HG02623 (cell line): ENCODE measurements around the gene SECISBP2L.
"Not testable (repeated sequence)": the region's sequence is repeated elsewhere in the genome, so short reads cannot be mapped to it uniquely, and the experiment has no call there.

Experiments
- ATAC-seq: cut with Tn5 transposase; IDR thresholded peaks from one replicate; pipeline ENCODE4 v1.9.1; 2021; ENCODE audit warnings: moderate library complexity; ENCODE audit not compliant: unreplicated experiment

SECISBP2L gene

DNA sequence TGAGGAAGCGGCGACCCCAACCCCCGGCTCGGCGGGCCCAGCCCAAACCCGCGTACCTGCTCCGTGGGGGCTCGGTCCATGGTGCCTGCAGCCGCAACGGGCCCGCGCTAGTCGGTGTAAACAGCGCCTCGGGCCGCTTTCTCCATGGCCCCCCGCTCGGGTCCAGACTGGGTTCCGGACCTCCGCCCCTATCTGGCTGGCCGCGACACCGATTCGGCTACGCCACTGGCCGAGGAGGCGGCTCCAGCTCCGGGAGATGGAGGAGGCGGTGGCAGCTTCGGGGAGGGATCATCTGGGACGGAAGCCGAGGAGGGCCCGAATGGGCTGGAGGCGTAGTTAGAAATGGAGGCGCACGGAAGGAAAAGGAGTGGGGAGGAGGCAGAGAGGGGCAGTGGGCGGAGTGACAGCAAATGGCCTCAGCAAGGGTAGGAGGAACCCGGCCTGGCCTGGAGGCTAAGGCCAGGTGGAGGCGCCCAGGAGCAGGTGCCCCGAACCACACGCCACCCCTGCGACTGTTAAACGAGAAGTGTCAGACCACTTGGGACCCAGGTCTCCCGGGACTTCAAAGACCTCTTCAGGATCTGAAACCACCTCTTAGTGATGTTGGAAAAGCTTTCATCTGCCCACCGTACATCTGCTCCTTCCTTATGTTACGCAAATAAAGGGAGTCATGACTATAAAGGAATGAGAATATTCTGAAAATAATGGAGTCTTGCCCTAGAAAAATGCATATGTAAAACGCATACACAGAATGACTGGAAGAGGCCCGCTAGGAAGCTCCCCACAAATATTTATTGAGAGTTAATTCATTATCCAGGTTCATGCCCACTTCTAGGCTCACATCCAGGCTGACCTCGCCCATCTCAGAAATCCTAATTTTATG is at the start of gene SECISBP2L:
Gene SECISBP2L, minus strand, starts transcription at position 227 of the 883 bp plus-strand sequence. Its CDS starts 147 bp downstream, at position 80.
- ATAC-seq, result peak; percentile 93

DNA sequence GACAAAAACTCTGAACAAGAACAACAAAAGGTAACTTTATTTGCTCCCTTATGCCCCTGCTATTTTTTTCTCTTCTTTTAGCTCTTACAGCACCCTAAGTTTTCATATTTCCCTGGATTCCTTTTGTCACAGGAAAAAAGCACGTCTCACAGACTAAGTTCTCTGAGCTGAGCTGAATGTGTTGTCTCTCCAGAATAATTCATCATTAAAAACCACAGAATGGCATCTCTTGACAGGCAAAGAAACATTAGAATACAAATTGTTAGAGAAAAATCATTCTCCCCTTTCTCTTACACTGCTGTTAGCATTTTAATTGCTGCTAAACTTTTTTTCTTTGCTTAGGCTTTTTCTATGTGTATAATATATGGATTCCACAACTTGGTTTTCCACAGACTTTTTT is 48.7 kb upstream of the SECISBP2L start:
- ATAC-seq, result no peak

DNA sequence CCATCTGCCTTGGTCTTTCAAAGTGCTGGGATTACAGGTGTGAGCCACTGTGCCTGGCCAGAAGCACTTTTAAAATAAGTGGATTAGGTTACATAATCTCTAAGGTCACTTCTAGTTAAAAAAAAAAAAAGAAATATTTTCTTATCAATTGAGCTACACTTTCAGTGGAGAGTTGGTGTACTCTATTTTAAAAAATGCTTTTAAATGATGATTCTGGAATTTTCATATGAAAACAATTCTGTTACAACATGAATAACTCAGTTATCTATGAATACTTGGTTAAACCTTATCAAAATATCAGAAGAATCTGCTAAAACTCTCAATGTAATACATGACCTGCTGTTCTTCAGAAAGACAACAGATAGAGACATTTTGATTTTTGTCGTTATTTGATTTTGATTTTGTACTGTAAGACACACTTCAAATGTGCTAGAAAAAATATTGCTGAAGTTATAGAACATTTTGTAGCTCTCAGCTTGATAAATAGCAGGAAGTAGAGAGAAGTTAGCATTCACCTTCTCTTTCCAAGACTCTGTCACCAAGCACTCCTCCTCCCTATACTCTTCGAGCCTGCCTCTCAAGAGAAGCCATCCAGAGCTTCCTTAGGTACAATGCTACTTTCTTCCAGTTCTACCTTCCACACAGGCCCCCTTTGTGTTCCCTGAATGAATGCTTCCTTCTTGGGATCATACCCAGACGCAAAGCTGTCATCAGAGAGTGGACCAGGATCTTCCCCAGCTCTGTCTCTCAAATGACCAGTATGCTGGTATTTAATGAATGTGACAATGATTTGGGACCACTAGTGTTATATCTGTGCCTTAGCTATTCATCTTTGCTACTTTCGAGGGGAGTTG is 47.2 kb upstream of the SECISBP2L start:
- ATAC-seq, result no peak

- no peak for ATAC-seq
Measured at GRCh38 chr15:49088996-49089395, 42.8 kb upstream of the SECISBP2L start.

- no peak for ATAC-seq
Measured at GRCh38 chr15:49085696-49086459, 39.6 kb upstream of the SECISBP2L start.

- no peak for ATAC-seq
Measured at GRCh38 chr15:49084285-49084570, 38.0 kb upstream of the SECISBP2L start.

DNA sequence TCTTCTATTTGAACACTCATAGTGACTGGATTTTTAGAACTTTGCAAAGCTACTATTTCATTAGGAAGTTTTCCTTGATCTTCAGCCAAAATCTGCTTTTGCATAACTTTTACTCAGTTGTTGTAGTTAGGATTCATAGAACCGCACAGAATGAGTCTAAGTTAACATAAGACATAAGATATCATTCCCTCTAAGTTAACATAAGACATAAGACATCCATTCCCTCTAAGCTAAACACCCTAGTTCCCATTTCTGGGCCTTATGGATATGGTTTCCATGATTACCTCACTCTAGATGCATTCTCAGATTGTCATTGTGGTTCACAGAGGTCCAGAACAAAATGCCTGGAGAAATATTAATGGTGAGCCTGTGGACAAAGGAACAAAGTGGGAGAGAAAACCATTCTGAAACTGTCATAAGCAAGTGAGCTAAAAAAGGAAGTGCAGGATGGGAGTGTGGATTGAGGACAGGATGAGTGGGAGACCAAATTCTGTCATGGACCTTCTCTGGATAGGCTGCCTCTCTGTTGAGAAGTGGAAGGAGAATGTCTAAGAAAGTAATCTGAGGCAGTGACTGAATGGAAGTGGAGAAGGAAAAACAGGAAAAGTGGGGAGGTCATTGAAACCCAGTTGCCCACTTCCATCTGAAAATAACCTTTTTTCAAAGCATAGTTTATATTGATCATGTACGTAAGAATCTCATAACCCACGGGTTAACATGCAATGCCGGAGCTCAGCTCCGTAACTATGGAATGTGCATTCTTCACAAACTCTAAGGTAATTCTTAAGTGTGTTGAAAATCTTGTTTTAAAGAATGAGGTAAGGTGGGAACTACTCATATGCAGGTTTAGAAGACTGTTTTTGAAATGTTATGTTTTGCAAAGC is 37.4 kb upstream of the SECISBP2L start:
- no peak for ATAC-seq

GRCh38 chr15:49082960-49083359 is 36.7 kb upstream of the SECISBP2L start:
- ATAC-seq, result no peak

DNA sequence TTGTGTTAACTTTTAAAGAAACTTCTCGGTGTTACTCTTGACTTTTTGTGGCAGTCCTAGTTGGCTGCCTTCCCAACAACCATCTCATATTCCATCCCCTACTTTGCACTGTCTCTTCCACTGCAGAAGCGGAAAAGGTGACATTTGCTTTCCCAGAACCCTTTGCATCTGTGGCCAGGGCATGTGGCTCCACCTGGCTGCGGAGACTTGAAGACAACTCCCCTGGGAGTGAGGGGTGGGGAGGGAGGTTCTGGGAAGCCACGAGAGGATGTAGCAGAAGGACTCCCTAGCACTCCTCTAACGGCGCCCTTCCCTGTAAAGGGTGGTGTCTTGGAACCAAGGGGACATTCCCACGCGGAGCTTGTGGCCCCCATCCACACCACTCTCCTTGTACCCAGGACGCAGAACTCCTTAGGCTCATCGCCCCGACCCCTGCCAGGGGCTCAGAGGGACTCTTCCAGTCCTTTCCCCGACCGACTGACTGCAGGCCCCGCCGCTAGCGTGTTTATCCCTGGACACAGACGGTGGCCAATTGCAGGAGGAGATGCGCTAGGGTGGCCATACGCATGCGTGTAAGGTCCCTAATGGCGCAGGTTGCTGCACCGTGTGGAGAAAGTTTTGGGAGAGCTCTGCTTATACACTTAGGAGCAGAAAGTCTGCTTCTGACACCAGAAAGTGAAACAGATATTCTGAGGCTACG is 33.2 kb upstream of the SECISBP2L start:
- ATAC-seq, result no peak

DNA sequence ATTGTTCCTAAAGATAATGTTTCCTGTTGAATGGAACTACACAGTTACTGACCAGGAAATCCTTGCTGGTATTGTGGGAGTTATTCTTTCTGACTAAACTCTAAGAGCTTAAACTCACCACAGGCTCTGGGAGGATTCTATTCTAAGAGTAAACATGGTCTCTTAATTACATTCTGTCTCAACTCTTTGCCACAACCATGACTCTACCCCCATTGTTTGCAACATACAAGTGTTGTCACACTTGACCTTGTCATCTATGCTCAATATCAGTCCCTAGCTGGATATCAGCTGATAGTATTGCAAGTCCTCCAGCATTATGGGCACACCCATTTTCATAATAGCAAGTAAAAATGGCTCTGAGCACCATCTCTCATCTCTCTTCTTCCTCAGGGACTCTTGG is 29.6 kb upstream of the SECISBP2L start:
- no peak for ATAC-seq

GRCh38 chr15:49074589-49075287 is 28.5 kb upstream of the SECISBP2L start:
- ATAC-seq, result not testable (repeated sequence)

DNA sequence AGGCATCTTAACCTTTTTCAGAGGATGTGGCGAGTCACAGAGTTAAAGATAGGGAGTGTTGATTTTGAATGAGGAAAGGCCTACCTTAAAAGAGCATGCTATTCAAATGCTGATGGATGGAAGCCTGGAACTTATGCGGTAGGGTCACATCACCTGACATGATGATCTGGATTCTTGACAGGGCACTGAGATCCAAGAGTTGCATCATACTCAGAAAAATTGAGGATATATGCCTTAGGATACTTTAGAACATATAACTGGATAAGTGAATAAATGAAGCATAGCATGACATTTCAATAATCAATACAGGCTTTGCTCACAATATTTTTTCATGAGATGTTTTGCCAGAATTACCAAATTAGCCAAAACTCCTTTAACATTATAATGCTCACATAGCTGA is 20.1 kb upstream of the SECISBP2L start:
- ATAC-seq, result no peak

GRCh38 chr15:49064884-49065283 is 18.6 kb upstream of the SECISBP2L start:
- ATAC-seq, result no peak

GRCh38 chr15:49064281-49064653 is 18.0 kb upstream of the SECISBP2L start:
- ATAC-seq, result no peak

DNA sequence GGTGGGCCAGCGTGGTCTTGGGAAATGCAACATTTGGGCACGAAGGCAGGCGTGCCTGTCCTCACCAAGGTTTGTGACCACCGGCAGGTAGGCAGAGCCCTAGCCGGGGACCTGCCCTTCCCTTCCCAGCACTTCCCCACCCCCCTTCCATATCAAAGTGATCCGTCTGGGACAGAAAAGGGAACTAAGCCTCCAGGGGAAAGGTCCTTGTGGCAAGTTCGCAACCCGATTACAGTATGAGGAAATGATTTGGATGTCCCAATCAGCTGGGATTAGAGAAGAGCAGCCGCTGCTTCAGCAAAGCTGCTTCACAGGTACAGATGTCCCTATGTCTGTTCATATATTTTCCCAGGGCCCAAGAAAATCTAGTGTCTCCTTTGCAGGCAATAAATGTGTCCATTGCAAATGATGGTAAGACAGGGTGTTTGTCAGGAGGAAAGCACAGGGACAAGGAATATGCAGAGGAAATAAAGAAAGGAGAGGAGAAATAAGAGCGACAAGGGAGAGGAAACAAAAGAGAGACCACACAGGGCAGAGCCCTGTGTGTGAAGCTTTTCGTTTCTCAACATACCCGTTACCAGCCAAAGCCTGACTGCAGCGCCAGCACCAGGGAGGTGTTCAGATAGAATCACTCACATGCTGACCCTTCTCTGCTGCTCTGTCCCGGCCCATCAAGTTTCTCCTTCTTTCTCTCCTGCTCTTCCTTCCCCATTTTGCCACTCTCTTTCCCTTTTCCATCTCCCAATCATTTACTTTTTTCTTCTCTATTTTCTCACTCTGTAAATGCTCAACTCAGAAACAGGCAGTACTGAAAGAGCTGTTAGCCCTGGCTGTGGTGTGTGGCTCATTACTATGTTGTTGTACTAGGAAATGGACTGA is 17.4 kb upstream of the SECISBP2L start:
- no peak for ATAC-seq

- ATAC-seq, result no peak
Measured at GRCh38 chr15:49062900-49063299, 16.7 kb upstream of the SECISBP2L start.

DNA sequence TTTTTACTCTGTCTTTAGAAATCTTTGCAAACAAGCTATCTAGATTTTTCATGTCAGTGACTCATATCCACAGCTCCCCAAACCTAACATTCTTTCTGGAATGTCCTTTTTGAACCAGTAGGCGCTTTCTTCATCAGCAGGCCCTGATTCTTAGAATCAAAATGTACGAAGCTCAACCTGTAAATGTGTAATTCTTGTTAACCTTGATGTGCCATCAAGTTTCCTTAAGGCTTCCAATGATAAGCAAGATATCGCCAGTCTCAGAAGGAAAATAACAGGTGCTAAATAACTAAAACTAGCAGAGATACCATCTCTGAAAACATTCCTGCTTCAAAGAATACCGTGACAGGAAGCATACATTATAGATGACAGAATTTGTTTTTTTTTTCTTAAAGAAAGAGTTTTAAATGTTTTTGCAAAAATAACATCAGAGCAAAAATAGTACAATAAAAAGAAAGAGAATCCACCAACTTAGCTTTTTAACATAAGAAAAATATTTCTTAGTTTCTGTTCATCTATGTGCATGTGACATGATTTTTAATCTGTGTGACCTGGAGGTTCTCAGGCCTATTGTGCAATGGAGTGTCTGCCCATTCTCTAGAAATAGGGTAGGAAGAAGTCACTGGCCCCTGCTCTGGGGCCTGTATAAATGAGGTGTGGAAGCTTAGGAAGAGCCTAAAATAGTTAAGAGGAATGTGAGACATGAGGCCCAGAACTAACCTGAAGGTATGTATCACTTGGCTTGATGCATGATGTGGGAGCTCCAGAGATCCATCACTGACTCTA is 14.7 kb upstream of the SECISBP2L start:
- ATAC-seq, result no peak
